HUES64 (cell line): ENCODE measurements around the gene MTO1.
"Not testable (repeated sequence)": the region's sequence is repeated elsewhere in the genome, so short reads cannot be mapped to it uniquely, and the experiment has no call there.

Experiments
- H3K27ac ChIP-seq: 2 replicates; pipeline ENCODE4 v1.7.0; 2013; ENCODE audit warnings: low read depth, low read length, inconsistent platforms
- H3K27me3 ChIP-seq: 2 replicates; pipeline ENCODE4 v1.6.1; 2013; ENCODE audit warnings: mild to moderate bottlenecking, low read length; ENCODE audit not compliant: insufficient read depth
- H3K36me3 ChIP-seq: 2 replicates; pipeline ENCODE4 v1.6.1; 2013; ENCODE audit warnings: mild to moderate bottlenecking, low read length; ENCODE audit not compliant: insufficient read depth
- H3K4me1 ChIP-seq: 2 replicates; pipeline ENCODE4 v1.6.1; 2013; ENCODE audit warnings: mild to moderate bottlenecking, low read length, moderate library complexity; ENCODE audit not compliant: insufficient read depth
- H3K4me3 ChIP-seq: 2 replicates; pipeline ENCODE4 v1.5.1; 2013; ENCODE audit warnings: mild to moderate bottlenecking, low read length, moderate library complexity
- H3K9ac ChIP-seq: 2 replicates; pipeline ENCODE4 v1.6.1; 2013; ENCODE audit warnings: mild to moderate bottlenecking, low read depth, low read length
- H3K9me3 ChIP-seq: 2 replicates; pipeline ENCODE4 v1.6.1; 2013; ENCODE audit warnings: low read depth, low read length; ENCODE audit not compliant: insufficient read depth
- WGBS: fragments of 150-250, 120-280 bp; methylation state at CpG from one replicate; pipeline ENCODE4 v1.1.7; 2013; ENCODE audit warnings: missing lambda C conversion rate; 5-methylcytosine and 5-hydroxymethylcytosine counted together

Gene MTO1

DNA sequence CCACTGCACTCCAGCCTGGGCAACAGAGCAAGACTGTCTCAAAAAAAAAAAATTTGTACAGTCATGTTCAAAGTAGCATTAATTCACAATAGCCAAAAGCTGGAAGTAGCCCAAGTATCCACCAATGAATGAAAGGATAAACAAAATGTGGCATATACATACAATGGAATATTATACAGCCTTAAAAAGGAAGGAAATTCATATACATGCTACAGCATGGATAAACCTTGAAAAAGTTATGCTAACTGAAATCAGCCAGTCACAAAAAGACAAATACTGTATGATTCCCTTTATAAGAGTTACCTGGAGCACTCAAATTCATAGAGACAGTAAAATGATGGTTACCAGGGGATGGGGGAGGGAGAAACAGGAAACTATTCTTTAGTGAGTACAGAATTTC is 43.6 kb downstream of the MTO1 start:
- Histone ChIP-seq H3K4me3 (no peak overlapping the region), H3K27me3 (no peaks in the 10 kb centered on the region), H3K4me1 (no peaks in the 10 kb centered on the region), H3K36me3 (peaks cover 27% of the 10 kb centered on the region), H3K9ac (no peak overlapping the region), H3K27ac (no peak overlapping the region), H3K9me3 (no peaks in the 10 kb centered on the region)

DNA sequence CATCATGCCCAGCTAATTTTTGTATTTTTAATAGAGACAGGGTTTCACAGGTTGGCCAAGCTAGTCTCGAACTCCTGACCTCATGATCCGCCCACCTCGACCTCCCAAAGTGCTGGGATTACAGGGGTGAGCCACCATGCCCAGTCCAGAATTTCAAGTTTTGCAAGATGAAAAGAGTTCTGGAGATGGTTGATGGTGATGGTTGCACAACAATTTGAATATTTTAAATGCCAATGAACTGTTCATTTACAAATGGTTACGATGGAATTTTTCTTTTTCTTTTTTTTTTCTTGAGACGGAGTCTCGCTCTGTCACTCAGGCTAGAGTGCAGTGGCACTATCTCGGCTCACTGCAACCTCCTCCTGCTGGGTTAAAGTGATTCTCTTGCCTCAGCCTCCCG is 44.2 kb downstream of the MTO1 start:
- not testable (repeated sequence) for H3K4me3 ChIP-seq, H3K4me1 ChIP-seq, H3K9ac ChIP-seq, H3K9me3 ChIP-seq, H3K27me3 ChIP-seq, H3K27ac ChIP-seq
- WGBS, result 95% methylated on average over 8 of the region's 8 CpGs
- H3K36me3 ChIP-seq, result peaks cover 22% of the 10 kb centered on the region

DNA sequence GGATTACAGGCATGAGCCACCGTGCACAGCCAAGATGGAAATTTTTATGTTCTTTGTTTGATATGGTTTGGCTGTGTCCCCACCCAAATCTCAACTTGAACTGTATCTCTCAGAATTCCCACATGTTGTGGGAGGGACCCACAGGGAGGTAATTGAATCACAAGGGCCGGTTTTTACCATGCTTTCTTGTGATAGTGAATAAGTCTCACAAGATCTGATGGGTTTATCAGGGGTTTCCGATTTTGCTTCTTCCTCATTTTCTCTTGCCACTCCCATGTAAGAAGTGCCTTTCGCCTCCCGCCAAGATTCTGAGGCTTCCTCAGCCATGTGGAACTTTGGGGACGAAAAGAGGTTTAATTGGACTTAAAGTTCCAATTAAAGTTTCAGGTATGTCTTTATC is 44.7 kb downstream of the MTO1 start:
- H3K4me1 ChIP-seq, result no peaks in the 10 kb centered on the region
- H3K9ac ChIP-seq, result no peak overlapping the region
- peaks cover 16% of the 10 kb centered on the region for H3K36me3 ChIP-seq
- no peaks in the 10 kb centered on the region for H3K9me3 ChIP-seq
- no peak overlapping the region for H3K4me3 ChIP-seq
- H3K27me3 ChIP-seq, result no peaks in the 10 kb centered on the region
- H3K27ac ChIP-seq, result no peak overlapping the region
- WGBS, result 92% methylated on average over 6 of the region's 6 CpGs

DNA sequence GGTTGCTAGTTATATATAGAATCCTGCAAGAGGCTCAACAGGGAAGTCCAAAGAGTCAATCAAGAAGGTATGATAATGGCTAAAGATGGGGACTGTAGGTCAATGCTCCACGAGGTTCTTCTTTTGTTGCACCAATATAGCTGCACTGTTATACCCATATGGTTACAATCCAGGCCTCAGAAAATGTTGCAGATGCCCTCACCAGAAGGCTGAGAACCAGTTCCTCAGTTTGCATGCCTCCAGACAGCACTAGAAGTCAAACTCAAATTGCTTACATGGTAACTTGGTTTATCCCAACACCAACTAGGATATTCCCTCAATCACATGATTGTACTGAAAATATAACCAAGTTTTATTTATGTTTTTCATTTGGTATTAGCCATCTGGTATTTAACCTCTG is 47.2 kb downstream of the MTO1 start:
- no peak overlapping the region for H3K9ac ChIP-seq
- no peak overlapping the region for H3K4me3 ChIP-seq
- WGBS, result 84% methylated on average over 1 of the region's 1 CpG
- no peaks in the 10 kb centered on the region for H3K9me3 ChIP-seq
- no peaks in the 10 kb centered on the region for H3K4me1 ChIP-seq
- H3K27ac ChIP-seq, result no peak overlapping the region
- peaks cover 4% of the 10 kb centered on the region for H3K36me3 ChIP-seq
- no peaks in the 10 kb centered on the region for H3K27me3 ChIP-seq

DNA sequence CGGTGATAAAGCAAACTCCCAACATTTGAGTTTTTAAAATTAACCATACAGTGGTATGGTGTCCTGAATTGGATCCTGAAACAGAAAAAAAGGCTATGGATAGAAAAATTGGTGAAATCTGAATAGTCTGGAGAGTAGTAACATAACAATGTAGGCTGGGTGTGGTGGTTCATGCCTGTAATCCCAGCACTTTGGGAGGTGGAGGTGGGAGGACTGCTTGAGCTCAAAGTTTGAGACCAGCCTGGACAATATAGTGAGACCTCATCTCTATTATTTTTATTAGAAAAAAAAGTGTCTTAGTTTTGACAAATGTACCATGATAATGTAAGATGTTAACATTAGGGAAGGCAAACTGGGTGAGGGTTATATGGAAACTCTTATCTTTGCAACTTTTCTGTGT is 48.3 kb downstream of the MTO1 start:
- H3K36me3 ChIP-seq, result peaks cover 2% of the 10 kb centered on the region; the same call in 1 of the 2 replicates
- H3K9ac ChIP-seq, result no peak overlapping the region
- H3K4me3 ChIP-seq, result no peak overlapping the region
- no peaks in the 10 kb centered on the region for H3K9me3 ChIP-seq
- H3K27me3 ChIP-seq, result no peaks in the 10 kb centered on the region
- no CpG with 5 or more reads among the region's 1 CpG for WGBS
- H3K27ac ChIP-seq, result no peak overlapping the region
- no peaks in the 10 kb centered on the region for H3K4me1 ChIP-seq

DNA sequence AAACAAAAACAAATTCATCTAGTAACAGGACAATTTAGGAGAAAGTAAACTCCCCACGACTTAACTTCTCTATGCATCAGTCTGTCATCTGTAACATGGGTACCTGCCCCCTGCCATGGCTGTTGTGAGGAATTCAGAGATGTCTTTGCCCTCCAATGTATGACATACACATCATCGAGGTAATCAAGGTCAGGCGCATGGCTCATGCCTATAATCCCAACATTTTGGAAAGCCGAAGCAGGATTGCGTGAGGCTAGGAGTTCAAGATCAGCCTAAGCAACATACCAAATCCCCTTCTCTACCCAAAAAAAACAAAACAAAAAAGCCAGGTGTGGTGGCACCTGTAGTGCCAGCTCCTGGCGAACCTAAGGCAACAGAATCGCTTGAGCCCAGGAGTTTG is 50.3 kb downstream of the MTO1 start:
- Histone ChIP-seq H3K9ac (no peak overlapping the region), H3K4me1 (no peaks in the 10 kb centered on the region), H3K9me3 (no peaks in the 10 kb centered on the region), H3K27ac (no peak overlapping the region), H3K36me3 (peaks cover 21% of the 10 kb centered on the region), H3K27me3 (no peaks in the 10 kb centered on the region), H3K4me3 (no peak overlapping the region)
- WGBS, result 93% methylated on average over 7 of the region's 7 CpGs

DNA sequence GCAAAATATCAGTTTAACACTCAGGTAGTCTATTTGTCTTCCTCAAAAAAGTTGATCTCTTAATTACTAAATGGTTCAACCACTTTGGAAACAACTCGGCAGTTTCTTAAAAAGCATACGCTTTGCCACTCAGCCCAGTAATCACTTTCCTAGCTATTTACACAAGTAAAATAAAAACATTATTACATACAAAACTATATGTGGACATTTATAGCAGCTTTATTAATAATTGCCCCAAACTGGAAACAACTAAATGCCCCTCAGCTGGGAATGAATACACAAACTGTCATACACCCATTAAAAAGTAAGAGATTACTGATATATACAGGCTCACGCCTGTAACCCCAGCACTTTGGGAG is 51.9 kb downstream of the MTO1 start:
- 92% methylated on average over 3 of the region's 3 CpGs for WGBS
- H3K27ac ChIP-seq, result no peak overlapping the region
- no peaks in the 10 kb centered on the region for H3K4me1 ChIP-seq
- H3K9ac ChIP-seq, result no peak overlapping the region
- no peaks in the 10 kb centered on the region for H3K27me3 ChIP-seq
- peaks cover 36% of the 10 kb centered on the region for H3K36me3 ChIP-seq
- H3K9me3 ChIP-seq, result no peaks in the 10 kb centered on the region
- H3K4me3 ChIP-seq, result no peak overlapping the region

DNA sequence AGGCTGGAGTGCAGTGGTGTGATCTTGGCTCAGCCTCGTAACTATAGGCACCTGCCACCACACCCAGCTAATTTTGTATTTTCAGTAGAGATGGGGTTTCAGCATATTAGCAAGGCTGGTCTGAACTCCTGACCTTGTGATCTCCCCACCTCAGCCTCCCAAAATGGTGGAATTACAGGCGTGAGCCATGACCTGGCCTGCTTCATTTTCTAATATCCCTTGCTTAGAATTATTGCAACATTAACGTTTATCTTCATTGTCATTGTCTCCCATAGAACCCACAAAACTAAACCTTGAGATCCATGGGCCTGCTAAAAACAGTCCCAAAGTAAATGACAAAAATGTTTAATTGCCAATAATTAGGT is 53.2 kb downstream of the MTO1 start:
- WGBS, result 56% methylated on average over 2 of the region's 3 CpGs
- H3K9ac ChIP-seq, result no peak overlapping the region
- peak overlapping the region; percentile 78; the same call in 1 of the 2 replicates for H3K27ac ChIP-seq
- no peaks in the 10 kb centered on the region for H3K27me3 ChIP-seq
- H3K36me3 ChIP-seq, result peaks cover 49% of the 10 kb centered on the region
- no peaks in the 10 kb centered on the region for H3K4me1 ChIP-seq
- no peak overlapping the region for H3K4me3 ChIP-seq
- no peaks in the 10 kb centered on the region for H3K9me3 ChIP-seq

DNA sequence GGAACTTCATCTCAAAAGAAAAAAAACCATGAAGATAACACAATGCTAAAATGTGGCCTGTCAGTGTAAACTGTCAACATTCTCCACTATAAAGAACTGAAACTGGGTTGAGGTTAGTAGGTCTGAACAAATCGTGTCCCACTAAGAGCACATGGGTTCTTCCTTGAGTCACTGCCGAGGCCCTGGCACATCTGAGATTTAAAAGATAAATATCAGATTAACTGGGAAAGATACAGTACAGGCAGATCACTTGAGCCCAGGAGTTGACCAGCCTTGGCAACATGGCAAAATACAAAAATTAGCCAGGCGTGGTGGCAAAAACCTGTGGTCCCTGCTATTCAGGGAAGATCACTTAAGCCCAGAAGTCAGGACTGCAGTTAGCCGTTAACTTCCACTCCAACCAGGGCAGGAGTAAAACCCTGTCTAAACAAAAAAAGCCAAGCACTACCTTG is 53.7 kb downstream of the MTO1 start:
- no peak overlapping the region for H3K4me3 ChIP-seq
- peak overlapping the region; percentile 78; the same call in 1 of the 2 replicates for H3K27ac ChIP-seq
- no peak overlapping the region for H3K9ac ChIP-seq
- peaks cover 54% of the 10 kb centered on the region for H3K36me3 ChIP-seq
- no peaks in the 10 kb centered on the region for H3K9me3 ChIP-seq
- no peaks in the 10 kb centered on the region for H3K4me1 ChIP-seq
- H3K27me3 ChIP-seq, result no peaks in the 10 kb centered on the region
- WGBS, result 69% methylated on average over 4 of the region's 4 CpGs

DNA sequence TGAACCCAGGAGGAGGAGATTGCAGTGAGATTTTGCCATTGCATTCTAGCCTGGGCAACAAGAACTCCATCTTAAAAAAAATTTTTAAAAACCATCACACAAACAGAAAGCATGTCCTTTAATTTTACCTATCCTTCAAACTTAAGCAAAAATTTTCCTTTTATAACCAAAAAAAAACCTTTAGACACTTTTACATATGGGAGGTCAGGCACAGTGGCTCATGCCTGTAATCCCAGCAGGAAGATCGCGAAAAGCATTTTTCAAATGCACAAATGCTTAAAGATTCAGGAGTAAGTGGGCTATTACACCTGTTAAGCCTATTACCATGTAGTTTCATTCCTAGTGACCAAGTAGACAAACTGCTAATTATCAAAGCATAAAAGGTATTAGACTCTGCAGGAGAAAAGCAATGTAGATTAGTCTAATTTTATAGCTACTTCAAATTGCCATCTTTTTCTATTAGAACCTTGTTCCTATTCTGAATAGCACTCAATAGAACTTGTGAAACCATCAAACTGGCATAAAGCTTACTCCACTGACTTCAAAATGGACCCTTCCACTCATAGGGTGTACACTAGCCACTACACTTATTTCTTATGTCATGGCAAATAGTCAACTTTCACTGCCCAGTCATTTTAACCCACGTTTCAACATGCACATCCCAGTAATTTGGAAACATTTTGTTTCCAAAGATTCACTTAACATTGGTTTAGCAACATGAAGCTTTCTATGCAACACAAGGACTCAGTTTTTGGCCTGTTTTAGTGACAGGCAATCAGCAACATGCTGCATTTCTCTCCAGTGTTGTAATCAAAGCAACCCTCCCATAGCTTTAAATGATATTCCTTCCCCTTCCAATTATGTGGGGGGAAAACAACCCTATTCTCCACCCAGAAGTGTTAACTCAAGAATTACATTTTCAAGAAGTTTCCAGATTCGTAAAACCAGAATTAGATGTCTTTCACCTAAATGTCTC is 55.3 kb downstream of the MTO1 start:
- Histone ChIP-seq H3K9me3 (no peaks in the 10 kb centered on the region), H3K27me3 (no peaks in the 10 kb centered on the region), H3K4me1 (0 out of 2 replicates have a peak, but pooled peaks cover under 1% of the 10 kb centered on the region), H3K9ac (peak overlapping the region; percentile 67), H3K4me3 (peak overlapping the region; percentile 41), H3K36me3 (peaks cover 59% of the 10 kb centered on the region), H3K27ac (peak overlapping the region; percentile 78)
- WGBS, result 80% methylated on average over 4 of the region's 4 CpGs

DNA sequence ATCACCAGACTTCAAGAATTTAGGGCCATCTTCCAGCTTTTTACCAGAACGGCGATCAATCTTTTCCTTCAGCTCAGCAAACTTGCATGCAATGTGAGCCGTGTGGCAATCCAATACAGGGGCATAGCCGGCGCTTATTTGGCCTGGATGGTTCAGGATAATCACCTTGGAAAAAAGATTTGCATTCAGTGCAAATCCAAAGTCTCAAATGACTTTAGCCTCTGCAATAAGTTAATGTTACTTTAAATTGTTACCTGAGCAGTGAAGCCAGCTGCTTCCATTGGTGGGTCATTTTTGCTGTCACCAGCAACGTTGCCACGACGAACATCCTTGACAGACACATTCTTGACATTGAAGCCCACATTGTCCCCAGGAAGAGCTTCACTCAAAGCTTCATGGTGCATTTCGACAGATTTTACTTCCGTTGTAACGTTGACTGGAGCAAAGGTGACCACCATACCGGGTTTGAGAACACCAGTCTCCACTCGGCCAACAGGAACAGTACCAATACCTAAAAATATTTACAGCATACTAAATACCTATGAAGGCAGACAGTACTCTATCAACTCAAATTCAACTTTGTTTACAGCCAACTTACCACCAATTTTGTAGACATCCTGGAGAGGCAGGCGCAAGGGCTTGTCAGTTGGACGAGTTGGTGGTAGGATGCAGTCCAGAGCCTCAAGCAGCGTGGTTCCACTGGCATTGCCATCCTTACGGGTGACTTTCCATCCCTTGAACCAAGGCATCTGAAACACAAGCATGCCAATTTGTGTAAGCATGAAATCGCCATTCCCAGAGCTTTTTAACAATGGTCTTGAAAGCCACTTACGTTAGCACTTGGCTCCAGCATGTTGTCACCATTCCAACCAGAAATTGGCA is 56.8 kb downstream of the MTO1 start:
- H3K4me3 ChIP-seq, result peak overlapping the region; percentile 95

More for the DNA sequence above, 56.8 kb downstream of the MTO1 start:
- H3K27me3 ChIP-seq, H3K9me3 ChIP-seq, H3K4me1 ChIP-seq: not testable (repeated sequence)
- Histone ChIP-seq H3K27ac (peak overlapping the region; percentile 99; the same call in 1 of the 2 replicates), H3K9ac (peak overlapping the region; percentile 100), H3K36me3 (peaks cover 59% of the 10 kb centered on the region)
- WGBS, result 52% methylated on average over 12 of the region's 19 CpGs
